ENCODE data around the gene NABP1.

- TF ChIP-seq ARNTL (CRISPR knock-in tag; IDR thresholded peaks at IDR 0.05; ENCODE audit: borderline replicate concordance, low read depth) (no peak), CSDC2 (CRISPR knock-in tag; IDR thresholded peaks at IDR 0.05) (no peak), PATZ1 (CRISPR knock-in tag; IDR thresholded peaks at IDR 0.05; ENCODE audit: borderline replicate concordance) (no peak), CREB5 (CRISPR knock-in tag; IDR thresholded peaks at IDR 0.05; ENCODE audit: low read depth) (no peak), OSR1 (CRISPR knock-in tag; IDR thresholded peaks at IDR 0.05) (no peak), GLIS3 (CRISPR knock-in tag; IDR thresholded peaks at IDR 0.05) (no peak), ZFP30 (CRISPR knock-in tag; IDR thresholded peaks at IDR 0.05) (no peak), CSRNP3 (CRISPR knock-in tag; IDR thresholded peaks at IDR 0.05) (no peak), ZNF8 (CRISPR knock-in tag; IDR thresholded peaks at IDR 0.05) (no peak), ESRRG (CRISPR knock-in tag; IDR thresholded peaks at IDR 0.05) (no peak), PPARA (CRISPR knock-in tag; IDR thresholded peaks at IDR 0.05; ENCODE audit: borderline replicate concordance) (no peak)
Observed at GRCh38 chr2:191670787-191671186, 7.1 kb upstream of the NABP1 start.

All from SK-N-SH treated with all-trans-retinoic acid at 6 μM for 48 hours (cell line).